Measurements from ENCODE around the gene MIDN.

The MIDN gene

GRCh38 chr19:1220976-1221903 lies 27.1 kb upstream of the MIDN start:
- peak; percentile 82 for DNase-seq (ENCODE audit: low spot score)

- DNase-seq (ENCODE audit: low spot score) = no peak
Measured at GRCh38 chr19:1221904-1222255, 26.5 kb upstream of the MIDN start.

GRCh38 chr19:1222394-1222793 lies 26.0 kb upstream of the MIDN start:
- DNase-seq (ENCODE audit: low spot score) = no peak

GRCh38 chr19:1223018-1223855 lies 25.1 kb upstream of the MIDN start:
- no peak for DNase-seq (ENCODE audit: low spot score)

GRCh38 chr19:1224047-1224825 lies 24.1 kb upstream of the MIDN start:
- no peak for DNase-seq (ENCODE audit: low spot score)

- no peak for DNase-seq (ENCODE audit: low spot score)
Measured at GRCh38 chr19:1224847-1225246, 23.5 kb upstream of the MIDN start.

- DNase-seq (ENCODE audit: low spot score) = no peak
Measured at GRCh38 chr19:1225440-1226226, 22.8 kb upstream of the MIDN start.

- no peak for DNase-seq (ENCODE audit: low spot score)
Measured at GRCh38 chr19:1226227-1226518, 22.2 kb upstream of the MIDN start.

- DNase-seq (ENCODE audit: low spot score) = no peak
Measured at GRCh38 chr19:1226522-1227303, 21.7 kb upstream of the MIDN start.

GRCh38 chr19:1227304-1228054 lies 20.9 kb upstream of the MIDN start:
- DNase-seq (ENCODE audit: low spot score) = no peak

- DNase-seq (ENCODE audit: low spot score) = no peak
Measured at GRCh38 chr19:1228161-1228957, 20.0 kb upstream of the MIDN start.

GRCh38 chr19:1229056-1229923 lies 19.1 kb upstream of the MIDN start:
- no peak for DNase-seq (ENCODE audit: low spot score)

- no peak for DNase-seq (ENCODE audit: low spot score)
Measured at GRCh38 chr19:1229924-1230782, 18.2 kb upstream of the MIDN start.

GRCh38 chr19:1230783-1231489 lies 17.4 kb upstream of the MIDN start:
- no peak for DNase-seq (ENCODE audit: low spot score)

- no peak for DNase-seq (ENCODE audit: low spot score)
Measured at GRCh38 chr19:1231729-1232637, 16.4 kb upstream of the MIDN start.

- no peak for DNase-seq (ENCODE audit: low spot score)
Measured at GRCh38 chr19:1232652-1233072, 15.7 kb upstream of the MIDN start.
